ENCODE results near the gene TACR1.

The TACR1 gene

DNA sequence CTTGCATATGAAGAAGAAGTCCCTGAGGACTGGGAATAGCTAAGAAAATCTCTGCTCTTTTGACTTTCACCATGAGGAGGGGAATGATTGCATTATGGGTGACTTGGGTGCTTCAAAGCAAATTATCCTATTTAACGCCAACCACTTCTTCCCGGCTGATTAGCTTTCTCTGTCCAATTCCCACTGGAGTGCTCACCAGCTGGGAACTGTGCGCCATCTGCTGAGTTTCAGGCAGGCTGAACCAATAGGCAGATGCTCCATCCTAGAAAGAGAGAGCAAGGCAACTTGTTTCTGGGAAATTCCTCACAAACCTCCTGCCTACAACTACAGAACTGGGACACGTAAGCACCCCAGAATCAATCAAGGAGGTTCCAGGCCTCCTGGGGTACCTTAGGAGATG, 191.5 kb downstream of the TACR1 start:
- DNase-seq: peak; percentile 77

DNA sequence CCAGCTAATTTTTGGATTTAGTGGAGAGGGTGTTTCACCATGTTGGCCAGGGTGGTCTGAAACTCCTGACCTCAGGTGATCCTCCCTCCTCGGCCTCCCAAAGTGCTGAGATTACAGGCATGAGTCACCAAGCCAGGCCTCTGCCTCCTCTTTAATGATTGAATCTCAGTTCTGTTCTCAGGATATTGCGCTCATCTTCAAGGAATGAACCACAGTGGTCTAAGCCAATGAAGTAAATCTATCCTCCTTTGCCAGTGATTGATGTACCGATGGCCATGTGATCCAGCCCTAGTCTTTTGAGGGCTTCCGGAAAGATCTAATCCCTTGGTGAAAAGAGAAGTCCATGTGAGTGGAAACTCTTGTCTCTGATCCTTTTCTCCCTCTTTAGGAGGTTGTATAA, 192.3 kb downstream of the TACR1 start:
- DNase-seq: no peak

DNA sequence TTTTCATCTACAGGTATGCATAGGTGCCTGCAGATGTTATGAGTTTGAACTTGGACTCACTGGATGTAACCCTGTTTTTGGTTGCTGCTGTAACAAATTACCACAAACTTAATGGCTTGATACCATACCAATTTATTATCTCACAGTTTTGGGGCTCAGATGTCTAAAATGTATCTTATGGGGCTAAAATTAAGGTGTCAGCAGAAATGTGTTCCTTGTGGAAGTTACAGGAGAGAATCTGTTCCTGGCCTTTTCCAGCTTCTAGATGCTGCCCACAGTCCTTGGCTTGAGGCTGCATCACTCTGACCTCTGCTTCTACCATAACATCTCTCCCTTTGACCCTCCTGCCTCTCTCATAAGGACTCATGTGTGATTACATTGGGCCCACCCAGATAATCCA, 193.3 kb downstream of the TACR1 start:
- DNase-seq: no peak

DNA sequence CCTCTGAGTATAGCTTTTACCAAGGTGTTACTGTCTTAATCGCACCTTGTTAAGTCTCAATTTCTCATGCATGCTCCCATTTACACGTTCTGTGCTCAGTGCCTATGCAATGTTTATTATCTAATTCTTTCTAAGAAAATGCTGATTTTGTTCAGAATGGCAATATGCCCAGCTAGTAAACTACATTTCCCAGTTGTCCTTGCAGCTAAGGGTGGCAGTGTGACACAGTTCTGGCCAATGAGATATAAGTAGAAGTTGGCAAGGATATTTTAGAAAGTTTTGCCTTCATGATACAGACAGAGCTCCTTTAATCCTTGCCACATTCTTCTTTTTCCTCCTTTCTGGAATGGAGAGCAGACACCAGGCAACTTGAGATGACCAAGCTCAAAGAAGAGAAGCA, 195.5 kb downstream of the TACR1 start:
- DNase-seq: no peak

DNA sequence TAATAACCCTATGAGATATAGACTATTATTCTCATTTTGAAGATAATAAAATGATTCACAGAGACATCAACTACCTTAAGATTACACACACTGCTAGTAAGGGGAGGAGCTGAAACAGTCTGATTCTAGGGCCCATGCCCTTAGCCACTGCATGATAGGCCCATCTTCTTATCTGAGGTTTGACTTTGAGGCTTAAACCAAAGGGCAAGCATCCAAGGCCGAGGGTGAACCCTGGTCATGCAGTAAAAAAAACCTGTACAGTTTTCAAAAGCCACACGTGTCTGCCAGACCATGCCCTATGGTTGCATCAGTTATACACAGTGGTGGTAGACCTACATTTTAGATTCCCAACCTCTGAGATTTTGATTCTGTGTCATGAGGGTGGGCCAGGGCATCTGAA, 196.0 kb downstream of the TACR1 start:
- no peak for DNase-seq

DNA sequence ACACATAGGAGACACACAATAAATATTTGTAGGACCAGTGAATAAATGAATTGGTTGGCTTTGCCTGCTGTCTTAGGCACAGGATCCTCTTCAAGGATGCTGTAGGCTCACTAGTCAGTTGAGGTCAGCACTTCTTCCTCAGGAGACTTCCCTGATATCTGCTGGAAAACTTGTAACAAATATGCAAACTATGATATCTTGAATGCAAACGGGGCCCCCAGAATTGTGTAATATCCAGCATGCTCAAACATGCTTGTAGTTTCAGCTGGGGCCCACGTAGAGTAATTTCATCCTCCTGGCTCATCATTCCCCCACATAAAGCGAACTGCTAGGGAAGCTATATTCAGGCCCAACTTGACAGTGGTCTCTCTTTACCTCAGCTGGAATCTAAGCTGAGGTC, 197.3 kb downstream of the TACR1 start:
- no peak for DNase-seq

DNA sequence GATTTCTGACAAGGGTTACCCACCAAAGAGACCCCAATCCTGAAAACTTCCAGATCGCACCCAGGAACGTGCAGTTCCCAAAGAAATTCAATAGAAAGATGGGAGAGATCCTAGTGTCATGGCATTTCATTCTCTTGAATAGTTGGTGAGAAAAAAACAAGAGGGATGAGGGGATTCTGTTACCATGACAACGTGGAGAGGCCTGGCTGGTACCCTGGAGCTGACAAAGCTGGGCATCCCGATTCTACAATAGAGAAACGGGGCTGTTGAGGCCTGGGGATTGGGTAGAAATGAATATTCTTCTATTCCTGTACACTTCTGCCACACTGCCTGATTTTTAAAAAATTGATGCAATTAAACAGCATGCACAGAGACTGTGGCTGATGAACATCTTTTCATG, 199.9 kb downstream of the TACR1 start:
- DNase-seq: no peak

All from DMS53 (cell line).